SK-N-MC (cell line): ENCODE data around the gene PFDN2.

Experiments used
- EZH2 ChIP-seq: fragments of 200-600 bp; sonication (generic); IDR thresholded peaks from one replicate; pipeline ENCODE4 v1.6.1; 2017; ENCODE audit warnings: antibody characterized with exemption
- POLR2AphosphoS5 ChIP-seq: IDR thresholded peaks from 2 replicates; pipeline ENCODE4 v1.6.1; 2012; ENCODE audit warnings: mild to moderate bottlenecking, low read depth, low read length, borderline replicate concordance

DNA sequence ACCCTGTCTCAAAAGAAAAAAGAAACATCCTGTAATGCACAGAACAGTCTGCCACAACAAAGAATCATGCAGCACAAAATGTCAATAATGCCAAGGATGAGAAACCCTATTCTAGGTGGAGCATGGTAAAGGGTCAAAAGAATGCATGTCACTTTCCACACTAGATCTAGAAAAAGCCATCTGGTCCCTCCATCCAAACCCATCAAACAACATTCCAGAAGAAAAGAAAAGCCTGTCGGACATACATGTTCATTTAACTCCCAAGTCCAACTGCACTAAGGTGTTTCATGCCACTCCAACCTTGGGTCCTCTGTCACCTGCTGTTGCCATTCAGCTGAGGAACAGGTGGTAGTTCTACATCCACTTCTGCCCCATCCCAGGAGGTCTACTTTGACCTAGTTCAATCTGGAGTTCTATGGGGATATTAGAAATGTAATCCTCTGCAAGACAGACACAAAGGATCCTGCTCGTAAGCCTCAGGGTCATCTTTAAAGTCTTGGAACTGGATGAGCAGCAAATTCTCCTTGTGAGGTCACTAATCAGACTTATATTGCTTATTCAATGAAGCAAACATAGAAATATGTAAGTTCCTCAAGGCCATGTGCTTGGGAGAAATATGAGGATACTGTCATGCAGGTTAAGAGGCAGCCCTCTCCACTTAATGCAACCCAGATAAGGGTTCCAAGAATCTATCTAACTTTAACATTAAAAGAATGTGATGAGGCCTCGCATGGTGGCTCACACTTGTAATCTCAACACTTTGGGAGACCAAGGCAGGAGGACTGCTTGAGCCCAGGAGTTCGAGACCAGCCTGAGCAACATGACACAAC, 11.0 kb upstream of the PFDN2 start:
- TF ChIP-seq EZH2 (no peak), POLR2AphosphoS5 (no peak)
